GM06990 (cell line): ENCODE measurements around the gene TMEM181.
A peak's percentile ranks its signal among the peaks of the same experiment; 100 is the strongest.

Experiments used
- DNase-seq: peaks from one replicate; pipeline ENCODE4 v3.0.0-alpha.2; 2011; ENCODE audit not compliant: insufficient read length; ENCODE audit errors: extremely low read depth
- H3K27me3 ChIP-seq: replicated peaks from 2 replicates; pipeline ENCODE4 v1.6.0; 2011; ENCODE audit warnings: low read length; ENCODE audit not compliant: control insufficient read depth, insufficient read depth
- H3K36me3 ChIP-seq: 2 replicates; pipeline ENCODE4 v1.5.1; 2011; ENCODE audit warnings: low read length; ENCODE audit not compliant: control insufficient read depth, insufficient read depth
- H3K4me3 ChIP-seq: replicated peaks from 2 replicates; pipeline ENCODE4 v1.5.1; 2011; ENCODE audit warnings: low read depth, mild to moderate bottlenecking, control low read depth, low read length
- TF ChIP-seq, protein P1 (sequence below): IDR thresholded peaks from 2 replicates; pipeline ENCODE4 v1.5.1; 2011; ENCODE audit warnings: low read length, control low read depth, mild to moderate bottlenecking, inconsistent platforms; ENCODE audit not compliant: insufficient read depth, poor library complexity, severe bottlenecking

Gene TMEM181

DNA sequence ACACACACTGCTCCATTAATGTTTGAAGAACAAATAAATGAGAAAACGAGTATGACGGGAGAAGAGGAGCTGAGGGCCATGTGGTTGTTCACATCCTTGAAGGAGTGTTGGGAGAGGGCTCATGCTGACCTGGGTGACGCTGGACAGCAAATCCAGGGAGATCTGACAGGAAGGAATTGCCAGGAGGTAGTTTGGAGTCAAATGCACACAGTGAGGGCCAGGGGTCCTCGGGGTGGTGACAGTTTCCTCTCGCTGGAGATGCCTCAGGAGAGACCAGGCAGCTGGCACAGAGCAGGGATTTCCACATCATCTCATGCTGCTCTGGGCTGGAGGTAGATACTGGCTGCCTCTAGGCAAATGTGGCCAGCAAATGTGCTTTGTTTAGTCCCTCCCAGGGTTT lies 2.0 kb upstream of the TMEM181 start:
- Histone ChIP-seq H3K36me3 (no peaks in the 10 kb centered on the region), H3K4me3 (no peak overlapping the region), H3K27me3 (no peaks in the 10 kb centered on the region)
- TF ChIP-seq, protein P1, sequence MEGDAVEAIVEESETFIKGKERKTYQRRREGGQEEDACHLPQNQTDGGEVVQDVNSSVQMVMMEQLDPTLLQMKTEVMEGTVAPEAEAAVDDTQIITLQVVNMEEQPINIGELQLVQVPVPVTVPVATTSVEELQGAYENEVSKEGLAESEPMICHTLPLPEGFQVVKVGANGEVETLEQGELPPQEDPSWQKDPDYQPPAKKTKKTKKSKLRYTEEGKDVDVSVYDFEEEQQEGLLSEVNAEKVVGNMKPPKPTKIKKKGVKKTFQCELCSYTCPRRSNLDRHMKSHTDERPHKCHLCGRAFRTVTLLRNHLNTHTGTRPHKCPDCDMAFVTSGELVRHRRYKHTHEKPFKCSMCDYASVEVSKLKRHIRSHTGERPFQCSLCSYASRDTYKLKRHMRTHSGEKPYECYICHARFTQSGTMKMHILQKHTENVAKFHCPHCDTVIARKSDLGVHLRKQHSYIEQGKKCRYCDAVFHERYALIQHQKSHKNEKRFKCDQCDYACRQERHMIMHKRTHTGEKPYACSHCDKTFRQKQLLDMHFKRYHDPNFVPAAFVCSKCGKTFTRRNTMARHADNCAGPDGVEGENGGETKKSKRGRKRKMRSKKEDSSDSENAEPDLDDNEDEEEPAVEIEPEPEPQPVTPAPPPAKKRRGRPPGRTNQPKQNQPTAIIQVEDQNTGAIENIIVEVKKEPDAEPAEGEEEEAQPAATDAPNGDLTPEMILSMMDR: no peak
- DNase-seq: no peak

DNA sequence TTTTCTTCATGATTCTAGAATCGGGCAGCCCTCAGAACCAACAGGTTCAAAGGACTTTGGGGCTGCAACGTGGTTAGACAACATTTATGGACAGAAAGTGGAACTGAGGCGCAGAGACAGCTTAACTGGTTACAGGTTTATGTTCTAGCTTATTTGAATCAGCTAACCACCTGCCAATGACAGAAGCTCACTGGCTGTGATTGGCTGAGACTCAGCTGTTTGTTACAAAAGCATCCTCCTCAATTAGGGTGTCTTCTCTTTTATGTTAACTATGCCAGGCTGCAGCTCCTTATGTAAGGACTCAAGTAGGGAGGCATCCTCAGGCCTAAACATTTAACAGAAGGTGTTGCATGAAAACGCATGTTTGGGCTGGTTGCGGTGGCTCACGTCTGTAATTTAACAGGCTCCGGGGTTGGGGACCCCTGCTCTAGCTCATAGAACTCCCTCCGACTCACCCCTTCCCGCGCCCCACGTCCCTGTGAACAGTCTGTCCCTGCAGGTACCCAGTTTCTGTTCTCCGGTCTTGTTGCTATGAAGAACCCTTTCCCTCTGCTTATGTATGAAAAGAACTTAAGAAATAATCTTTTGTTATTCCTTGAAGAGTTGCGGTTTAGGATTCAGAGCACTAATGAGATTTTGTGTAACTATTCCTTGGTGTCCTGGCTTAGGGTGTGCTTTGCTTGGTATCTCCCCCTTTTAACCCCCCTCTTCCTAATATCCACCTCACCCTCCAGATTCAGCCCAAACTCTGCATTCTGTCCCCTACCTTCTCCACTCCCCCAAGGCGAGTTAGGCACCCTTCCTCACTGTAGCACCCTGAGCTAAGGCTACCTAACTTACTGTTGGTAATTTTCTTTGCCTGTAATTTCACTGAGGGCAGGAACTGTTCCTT lies 1.2 kb upstream of the TMEM181 start:
- TF ChIP-seq, protein P1: no peak
- DNase-seq: no peak
- no peaks in the 10 kb centered on the region for H3K27me3 ChIP-seq
- H3K4me3 ChIP-seq: no peak overlapping the region
- no peaks in the 10 kb centered on the region for H3K36me3 ChIP-seq

DNA sequence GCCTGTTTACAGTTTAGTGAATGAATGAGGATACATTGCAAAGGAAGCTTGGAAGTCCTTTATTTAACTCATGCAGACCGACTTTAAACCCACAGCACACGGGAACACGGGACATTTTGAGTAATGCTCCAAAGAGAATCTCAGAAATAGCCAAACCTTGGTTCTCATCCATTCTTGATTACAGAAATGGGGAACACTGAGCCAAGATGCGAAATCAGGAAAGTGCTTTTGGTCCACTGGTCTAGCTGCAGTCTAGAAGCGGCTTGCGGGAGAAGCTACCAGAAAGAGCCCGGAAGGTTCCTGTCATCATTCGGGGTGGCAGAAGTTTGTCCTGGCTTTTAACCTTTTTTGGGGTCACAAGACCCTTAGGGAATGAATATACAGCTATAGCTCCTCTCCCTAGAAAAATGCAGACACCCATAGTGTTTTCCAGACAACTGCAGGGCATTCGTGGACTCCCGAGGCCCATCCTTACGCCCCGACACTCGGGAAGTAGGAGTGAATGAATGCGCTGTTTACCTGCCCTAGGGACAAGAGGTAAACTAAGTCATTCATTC lies 475 bp upstream of the TMEM181 start:
- TF ChIP-seq, protein P1: no peak
- DNase-seq: no peak
- Histone ChIP-seq H3K27me3 (no peaks in the 10 kb centered on the region), H3K36me3 (no peaks in the 10 kb centered on the region), H3K4me3 (peak overlapping the region; percentile 59)

DNA sequence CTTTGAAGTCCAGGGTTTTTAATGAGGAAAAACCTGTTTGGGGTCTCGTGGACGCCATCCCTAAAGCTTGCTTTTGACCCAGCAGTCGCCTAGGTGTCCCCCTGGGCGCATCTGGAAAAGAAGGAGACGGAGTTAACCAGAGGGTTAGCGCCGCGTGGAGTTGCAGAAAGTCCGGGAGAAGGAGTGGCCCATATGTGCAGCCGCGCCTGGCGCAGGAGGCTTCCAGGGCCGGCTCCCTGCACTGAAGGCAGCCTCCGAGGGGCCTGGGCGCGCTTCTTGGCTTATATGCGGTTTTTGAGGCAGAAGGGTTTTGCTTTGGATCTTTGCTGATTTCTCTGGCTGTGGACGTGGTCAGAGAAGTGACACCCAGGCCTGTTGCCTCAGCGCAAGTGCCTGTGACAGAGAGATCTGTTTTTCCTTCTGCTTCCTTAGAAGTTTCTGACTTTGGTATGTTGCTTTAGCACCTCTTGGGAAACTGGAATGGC lies 987 bp downstream of the TMEM181 start:
- TF ChIP-seq, protein P1: no peak
- H3K27me3 ChIP-seq: no peaks in the 10 kb centered on the region
- H3K36me3 ChIP-seq: no peaks in the 10 kb centered on the region
- H3K4me3 ChIP-seq: peak overlapping the region; percentile 84
- DNase-seq: peak; percentile 40

DNA sequence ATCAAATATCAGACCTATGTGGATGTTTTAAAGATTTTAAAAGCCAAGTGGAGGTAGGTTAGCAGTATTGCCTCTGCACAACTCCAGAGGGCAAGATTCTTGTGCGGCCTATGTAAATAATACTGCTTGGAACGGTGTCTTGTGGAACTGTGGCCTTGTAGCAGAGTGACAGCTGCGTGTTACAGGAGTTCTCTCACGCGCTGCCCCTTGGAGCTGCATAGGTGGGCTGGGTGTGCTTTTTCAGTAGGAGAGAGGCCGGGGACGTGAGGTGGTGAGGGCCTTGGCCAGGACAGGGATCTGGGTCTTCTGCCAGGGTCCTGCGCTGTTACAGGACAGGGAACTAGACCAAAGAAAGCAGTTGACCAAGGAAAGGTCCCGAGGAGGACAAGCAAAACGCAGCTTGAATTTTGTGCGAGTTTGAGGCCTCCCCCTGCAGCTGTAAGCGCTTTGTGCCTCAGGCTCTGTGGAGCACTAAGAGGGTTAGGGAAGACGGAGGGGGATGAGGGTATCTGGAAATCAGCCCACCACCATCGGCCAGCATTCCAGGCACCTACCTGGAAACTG lies 1.5 kb downstream of the TMEM181 start:
- DNase-seq: no peak
- no peaks in the 10 kb centered on the region for H3K36me3 ChIP-seq
- H3K27me3 ChIP-seq: no peaks in the 10 kb centered on the region
- peak overlapping the region; percentile 84 for H3K4me3 ChIP-seq
- TF ChIP-seq, protein P1: no peak
